Epithelial cell of proximal tubule (primary cell): ENCODE data around the gene NKIRAS2. TPM values are rescaled to one million over a fixed set of nuclear protein-coding genes. Genes with fewer than 3 reads are reported as not detected.
"Not testable (repeated sequence)": the region's sequence is repeated elsewhere in the genome, so short reads cannot be mapped to it uniquely, and the experiment has no call there.

Experiments used
- DNase-seq: peaks from one replicate; pipeline ENCODE4 v3.0.0-alpha.2; 2011; ENCODE audit warnings: low read depth
- H3K4me3 ChIP-seq: 2 replicates; pipeline ENCODE4 v1.5.1; 2011; ENCODE audit warnings: low read depth, mild to moderate bottlenecking, low read length
- total RNA-seq: library from RNA; depleted of rRNA; stranded (reverse); fragments of >200 nt; gene quantifications from 2 replicates; pipeline ENCODE4 v1.2.3, GENCODE V29; 2015
- TF ChIP-seq, protein P1 (sequence below): conservative IDR thresholded peaks from 2 replicates; pipeline ENCODE4 v1.5.1; 2012; ENCODE audit warnings: low read depth, mild to moderate bottlenecking, low read length

Gene NKIRAS2
- total RNA-seq, 1 donor from 2014 or later = 37.7 TPM

- TF ChIP-seq, protein P1, sequence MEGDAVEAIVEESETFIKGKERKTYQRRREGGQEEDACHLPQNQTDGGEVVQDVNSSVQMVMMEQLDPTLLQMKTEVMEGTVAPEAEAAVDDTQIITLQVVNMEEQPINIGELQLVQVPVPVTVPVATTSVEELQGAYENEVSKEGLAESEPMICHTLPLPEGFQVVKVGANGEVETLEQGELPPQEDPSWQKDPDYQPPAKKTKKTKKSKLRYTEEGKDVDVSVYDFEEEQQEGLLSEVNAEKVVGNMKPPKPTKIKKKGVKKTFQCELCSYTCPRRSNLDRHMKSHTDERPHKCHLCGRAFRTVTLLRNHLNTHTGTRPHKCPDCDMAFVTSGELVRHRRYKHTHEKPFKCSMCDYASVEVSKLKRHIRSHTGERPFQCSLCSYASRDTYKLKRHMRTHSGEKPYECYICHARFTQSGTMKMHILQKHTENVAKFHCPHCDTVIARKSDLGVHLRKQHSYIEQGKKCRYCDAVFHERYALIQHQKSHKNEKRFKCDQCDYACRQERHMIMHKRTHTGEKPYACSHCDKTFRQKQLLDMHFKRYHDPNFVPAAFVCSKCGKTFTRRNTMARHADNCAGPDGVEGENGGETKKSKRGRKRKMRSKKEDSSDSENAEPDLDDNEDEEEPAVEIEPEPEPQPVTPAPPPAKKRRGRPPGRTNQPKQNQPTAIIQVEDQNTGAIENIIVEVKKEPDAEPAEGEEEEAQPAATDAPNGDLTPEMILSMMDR = peak; percentile 43
- no peak overlapping the region for H3K4me3 ChIP-seq
- no peak for DNase-seq
Observed at GRCh38 chr17:42009170-42009569, 10.7 kb upstream of the NKIRAS2 start.

DNA sequence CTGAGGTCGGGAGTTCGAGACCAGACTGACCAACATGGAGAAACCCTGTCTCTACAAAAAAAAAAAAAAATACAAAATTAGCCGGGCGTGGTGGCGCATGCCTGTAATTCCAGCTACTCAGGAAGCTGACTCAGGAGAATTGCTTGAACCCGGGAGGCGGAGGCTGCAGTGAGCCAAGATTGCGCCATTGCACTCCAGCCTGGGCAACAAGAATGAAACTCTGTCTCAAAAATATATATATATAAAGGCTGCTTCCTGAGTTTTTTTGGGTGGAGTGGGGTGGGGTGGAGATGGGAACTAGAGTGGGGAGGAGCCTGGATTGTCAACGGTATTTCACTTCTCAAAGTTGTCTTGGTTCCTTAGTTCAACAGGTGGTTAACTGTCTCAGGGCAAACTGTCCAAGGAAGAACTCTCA is 9.6 kb upstream of the NKIRAS2 start:
- not testable (repeated sequence) for H3K4me3 ChIP-seq, DNase-seq

DNA sequence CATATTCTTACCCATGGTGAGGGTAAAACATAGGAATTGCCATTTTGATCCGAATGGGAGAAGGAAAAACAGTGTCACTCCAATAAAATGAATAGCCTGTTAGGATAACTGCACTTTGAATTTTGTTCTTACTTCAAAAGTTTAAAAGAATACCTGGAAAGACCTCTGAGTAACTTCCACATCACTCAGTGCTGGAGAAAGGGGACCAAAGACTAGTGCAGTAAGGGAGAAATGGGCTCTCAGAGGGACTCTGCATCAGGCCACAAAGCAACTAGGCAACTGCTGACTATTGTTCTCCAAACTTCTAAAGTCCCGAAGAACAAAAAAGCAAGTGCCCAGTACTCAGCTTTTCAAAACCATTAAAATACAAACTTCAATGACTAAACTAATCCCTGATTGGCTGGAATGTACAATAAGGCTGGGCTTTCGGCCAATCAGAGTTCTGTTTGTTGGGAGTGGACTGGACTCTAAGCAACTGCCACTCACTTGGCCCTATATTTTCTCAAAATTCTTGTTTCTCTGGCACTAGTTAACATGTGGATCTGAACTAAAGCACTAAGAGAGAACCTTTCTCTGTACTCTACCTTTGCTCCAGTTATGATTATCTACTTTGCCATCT is 8.9 kb upstream of the NKIRAS2 start:
- H3K4me3 ChIP-seq = no peak overlapping the region
- TF ChIP-seq, protein P1 = no peak
- DNase-seq = no peak

DNA sequence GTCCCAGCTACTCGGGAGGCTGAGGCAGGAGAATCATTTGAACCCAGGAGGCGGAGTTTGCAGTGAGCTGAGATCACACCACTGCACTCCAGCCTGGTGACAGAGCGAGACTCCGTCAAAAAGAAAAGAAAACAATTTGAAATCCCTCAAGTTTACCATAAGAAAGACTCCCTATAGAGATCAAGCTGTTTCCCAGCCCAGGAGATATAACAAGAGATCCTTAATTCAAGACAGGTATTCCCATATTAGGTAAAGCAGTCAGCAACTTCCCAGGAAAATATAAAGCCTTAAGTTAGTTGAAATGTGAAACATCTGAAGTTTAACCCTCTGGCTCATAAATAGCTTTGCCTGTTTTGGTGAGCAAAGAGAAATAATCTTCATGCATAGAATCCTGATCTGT is 7.5 kb upstream of the NKIRAS2 start:
- not testable (repeated sequence) for H3K4me3 ChIP-seq, DNase-seq

- DNase-seq, H3K4me3 ChIP-seq: not testable (repeated sequence)
Observed at GRCh38 chr17:42013740-42014139, 6.2 kb upstream of the NKIRAS2 start.

DNA sequence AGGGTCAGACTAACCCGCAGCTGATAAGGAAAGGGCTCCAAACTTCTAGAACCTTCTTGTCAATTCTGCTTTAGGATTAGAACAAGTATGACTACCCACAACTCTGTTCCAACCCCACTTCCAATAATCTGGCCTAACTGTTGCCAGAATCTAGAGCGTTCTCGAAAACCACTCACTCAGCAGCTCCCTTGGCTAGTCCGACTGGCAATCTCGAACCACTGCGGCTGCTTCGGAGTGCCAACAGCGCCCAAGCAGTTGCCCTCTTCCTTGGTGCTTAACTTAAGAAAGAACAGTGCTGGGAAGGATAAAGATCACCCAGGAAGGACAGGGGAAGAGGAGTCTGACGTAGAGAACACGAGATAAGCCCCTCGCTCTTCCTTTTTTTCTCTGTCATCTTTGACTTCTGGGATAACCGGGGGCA is 3.5 kb upstream of the NKIRAS2 start:
- H3K4me3 ChIP-seq = peak overlapping the region; percentile 94
- DNase-seq = no peak
- TF ChIP-seq, protein P1 = no peak

- peak within 1 kb of the TSS; percentile 94 for H3K4me3 ChIP-seq
- peak; percentile 47 for DNase-seq
- TF ChIP-seq, protein P1 = no peak
Observed at GRCh38 chr17:42016941-42017865, 2.7 kb upstream of the NKIRAS2 start, which contains the start of gene DNAJC7. DNAJC7 (minus strand) TSS chr17:42017439; CDS start chr17:42017416, 23 bp downstream.

DNA sequence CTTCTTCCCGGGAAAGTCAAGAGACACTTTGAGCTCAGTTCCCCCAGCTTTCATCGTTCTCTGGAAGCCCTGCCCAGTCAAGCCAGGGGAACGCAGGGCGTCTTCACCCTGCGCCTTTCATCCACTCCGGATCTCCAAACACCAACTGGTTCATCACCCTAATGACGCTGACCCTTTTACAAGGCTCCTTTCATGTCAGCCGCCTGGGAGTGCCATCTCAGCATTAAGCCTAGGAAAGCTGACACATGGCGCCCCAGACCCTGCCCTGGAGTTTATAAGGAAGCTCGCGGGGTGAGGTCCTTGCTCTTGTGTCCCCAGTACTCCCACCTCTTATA is 2.1 kb upstream of the NKIRAS2 start:
- DNase-seq = no peak

More for the DNA sequence above, 2.1 kb upstream of the NKIRAS2 start:
- peak overlapping the region; percentile 94 for H3K4me3 ChIP-seq
- TF ChIP-seq, protein P1 = no peak
